Bone marrow (tissue), 2 donors: ENCODE results near the gene TPPP2.

ENCODE experiments used
- DNase-seq, 2 donors: peaks; one replicate each; lab custom pipeline; 2025; lab: John Stamatoyannopoulos, UW

Gene TPPP2

DNA sequence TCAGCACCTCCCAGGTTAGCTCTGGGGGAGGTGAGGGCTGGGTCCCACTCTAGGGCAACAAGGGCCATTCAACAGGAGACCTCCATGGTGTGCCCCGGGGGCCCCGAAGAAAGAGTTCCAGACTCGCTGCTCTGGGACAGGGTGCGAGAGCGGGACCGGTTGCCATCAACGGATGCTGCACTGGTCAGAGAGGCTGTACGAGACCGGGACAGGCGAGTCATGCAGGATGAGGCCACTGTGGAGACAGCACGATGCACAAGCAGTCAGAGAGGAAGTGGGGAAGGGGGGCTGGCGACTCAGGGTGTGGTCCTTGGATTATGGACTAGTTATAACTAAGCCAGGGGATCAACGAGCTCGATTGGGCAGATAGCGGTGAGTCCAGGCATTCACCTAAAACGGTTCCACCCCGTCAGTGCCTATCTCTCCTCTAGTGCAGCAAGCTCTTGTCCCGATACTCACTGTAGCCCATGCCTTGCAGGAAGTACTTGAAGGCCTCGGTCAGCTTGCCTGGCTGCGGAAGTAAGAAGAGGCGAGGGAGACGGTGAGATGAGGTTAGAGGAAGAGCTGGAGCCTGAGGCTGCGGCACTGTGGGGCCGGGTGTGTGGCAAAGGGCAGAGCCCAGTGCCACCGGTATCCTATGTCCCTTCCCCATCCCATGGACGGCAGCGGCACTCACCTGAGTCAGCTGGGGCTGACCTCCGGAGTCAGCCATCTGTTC, 12.3 kb upstream of the TPPP2 start:
- no peak for DNase-seq

DNA sequence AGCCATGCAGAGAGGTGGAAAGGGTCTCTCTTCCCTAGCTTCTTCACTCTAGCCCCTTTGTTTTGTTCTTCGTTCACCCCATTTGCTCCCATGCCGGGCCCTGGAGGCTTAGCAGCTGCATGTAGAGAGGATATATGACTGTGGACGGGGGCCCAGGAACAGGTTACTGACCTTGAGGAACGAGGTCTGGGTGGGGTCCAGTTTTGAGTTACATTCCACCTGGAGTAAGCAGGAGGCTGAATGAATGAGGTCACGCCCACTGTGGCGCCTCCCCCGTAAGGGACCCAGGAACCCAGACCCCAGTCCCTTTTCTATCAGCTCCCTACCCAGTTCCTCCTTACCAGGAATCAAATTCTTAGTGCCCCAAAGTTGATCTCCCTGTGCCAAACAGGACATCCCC, 11.7 kb upstream of the TPPP2 start:
- no peak for DNase-seq

DNA sequence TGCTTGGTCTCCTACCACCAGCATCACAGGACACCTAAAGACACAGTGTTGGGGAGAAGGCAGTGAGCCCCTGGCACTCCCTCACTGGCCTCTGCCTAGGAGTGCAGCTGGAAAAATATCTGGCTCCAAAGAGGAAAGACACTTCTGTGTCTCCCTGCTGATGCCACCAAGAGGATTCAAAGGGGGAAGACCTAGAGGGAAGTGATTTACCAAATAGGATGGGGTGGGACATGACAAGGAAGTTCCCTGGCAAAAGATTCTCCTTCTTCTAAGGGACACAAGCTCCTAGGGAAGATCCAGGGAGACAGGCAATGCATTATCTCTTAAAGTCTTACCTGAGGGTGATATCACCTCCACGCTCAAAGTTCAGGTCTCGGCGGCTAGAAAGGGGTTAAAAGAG, 11.2 kb upstream of the TPPP2 start:
- DNase-seq = no peak

DNA sequence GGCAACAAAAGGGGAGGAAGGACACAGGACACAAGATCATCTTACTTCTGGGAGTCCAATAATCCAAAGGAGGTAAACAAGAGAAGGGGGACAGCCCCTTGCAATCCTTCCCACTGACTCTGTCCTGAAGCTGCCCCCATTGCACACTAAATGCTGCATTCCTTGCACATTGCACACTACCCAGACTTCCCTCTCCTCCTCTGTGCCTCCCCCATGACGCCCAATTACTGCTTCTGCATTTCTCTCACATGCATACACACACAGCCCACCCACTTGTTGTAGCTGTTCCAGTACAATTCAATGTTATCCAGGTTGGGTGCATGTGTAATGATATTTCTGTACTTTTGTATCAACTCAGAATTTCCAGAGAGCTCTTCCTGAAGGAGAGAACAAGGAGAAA, 10.7 kb upstream of the TPPP2 start:
- no peak for DNase-seq

DNA sequence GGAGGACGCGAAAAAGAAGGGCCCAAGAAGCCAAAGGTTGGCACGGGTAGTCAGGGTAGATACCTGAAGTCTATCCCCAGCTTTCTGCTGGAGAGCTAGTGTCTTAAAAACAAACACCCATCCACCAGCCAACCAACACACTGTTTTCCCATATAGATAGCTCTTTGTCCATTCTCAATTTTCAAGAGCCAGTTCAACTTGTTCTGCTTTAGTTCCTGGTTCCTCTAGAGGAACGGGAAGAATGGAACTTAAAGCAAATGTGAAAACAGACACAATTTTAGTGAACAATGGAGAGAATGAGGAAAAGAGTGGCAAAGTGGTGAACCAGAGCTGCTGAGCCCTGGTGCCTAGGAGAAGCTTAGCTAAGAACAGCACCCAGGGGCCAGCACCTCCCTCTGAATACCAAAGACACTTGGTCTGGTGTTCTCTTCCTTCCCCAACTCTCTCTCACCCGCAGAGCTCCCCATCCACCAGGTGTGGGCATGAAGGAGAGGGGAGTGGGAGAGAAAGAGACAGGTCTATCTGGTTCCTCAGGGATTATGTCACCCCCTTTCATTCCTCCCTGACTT, 9.0 kb upstream of the TPPP2 start:
- no peak for DNase-seq

DNA sequence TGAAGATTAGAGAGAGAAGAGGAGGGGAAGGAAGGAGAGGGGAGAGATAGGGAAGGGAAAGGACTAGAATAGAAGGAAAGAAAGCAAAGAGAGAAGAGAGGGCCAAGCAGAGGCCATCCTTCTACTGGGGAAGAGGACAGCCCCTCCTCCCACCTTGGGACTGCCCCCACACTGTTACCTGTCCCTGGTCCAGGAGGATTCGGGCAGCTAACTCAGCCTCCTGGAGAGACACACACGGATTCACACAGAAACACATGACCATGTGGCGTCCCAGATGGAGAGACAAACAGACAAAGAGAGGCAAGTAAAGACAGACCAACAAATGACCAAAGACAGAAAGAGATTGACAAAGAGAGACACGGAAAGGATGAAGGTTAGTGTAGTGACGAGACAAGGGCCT, 7.3 kb upstream of the TPPP2 start:
- DNase-seq = no peak

DNA sequence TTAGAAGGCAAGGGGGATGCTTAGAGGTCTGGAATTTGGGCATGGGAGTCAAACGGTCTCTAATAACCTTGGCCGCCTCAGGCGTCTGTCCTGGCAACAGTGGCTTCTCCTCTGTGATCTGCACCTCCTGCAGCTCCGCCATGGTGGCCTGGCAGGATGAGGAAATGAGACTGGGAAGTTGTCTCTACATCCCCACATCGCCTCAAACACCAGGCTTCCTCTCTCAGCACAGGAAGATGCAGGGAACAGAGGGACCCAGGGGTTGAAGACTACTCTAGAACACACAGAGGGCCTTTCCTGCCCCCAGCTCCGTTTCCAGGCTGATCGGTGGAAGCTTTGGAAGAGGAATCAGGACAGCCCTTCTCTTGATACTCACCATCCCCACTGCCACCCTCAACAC, 6.8 kb upstream of the TPPP2 start:
- no peak for DNase-seq

DNA sequence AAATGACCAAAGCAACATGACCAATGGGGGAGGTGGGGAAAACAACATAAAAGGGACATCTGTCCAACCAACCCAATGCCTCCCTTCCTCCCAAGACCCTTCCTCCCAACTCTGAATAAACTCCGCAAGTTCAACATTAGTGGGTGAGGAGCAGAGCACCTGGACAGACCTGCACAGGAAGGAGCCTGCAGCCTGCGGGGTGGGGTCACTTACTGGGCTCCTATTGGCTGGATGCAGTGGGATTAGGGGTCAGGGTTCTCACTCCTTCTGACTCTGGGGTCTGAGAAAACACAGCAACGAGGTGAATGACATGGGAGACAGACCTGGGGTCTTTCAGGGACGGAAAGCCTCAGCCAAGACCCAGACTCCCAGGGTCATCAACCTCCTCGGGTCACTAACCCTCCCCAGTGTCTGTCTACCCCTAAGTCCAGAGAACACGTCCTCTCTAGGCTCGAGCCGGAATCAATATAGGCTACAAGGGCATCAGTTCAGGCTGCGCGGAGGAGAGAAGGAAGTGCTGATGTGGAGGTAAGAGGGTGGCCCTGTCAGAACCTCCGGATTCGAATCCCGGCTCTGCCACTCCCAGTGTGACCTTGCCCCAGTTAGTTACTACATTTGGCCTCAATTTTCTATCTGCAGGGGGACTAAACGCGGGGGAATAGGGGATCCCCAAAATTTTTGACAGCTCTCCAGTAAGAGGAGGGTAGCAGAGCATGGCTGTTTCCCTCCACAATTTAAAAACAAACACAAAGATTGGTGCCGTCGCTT, 6.0 kb upstream of the TPPP2 start:
- DNase-seq = no peak

DNA sequence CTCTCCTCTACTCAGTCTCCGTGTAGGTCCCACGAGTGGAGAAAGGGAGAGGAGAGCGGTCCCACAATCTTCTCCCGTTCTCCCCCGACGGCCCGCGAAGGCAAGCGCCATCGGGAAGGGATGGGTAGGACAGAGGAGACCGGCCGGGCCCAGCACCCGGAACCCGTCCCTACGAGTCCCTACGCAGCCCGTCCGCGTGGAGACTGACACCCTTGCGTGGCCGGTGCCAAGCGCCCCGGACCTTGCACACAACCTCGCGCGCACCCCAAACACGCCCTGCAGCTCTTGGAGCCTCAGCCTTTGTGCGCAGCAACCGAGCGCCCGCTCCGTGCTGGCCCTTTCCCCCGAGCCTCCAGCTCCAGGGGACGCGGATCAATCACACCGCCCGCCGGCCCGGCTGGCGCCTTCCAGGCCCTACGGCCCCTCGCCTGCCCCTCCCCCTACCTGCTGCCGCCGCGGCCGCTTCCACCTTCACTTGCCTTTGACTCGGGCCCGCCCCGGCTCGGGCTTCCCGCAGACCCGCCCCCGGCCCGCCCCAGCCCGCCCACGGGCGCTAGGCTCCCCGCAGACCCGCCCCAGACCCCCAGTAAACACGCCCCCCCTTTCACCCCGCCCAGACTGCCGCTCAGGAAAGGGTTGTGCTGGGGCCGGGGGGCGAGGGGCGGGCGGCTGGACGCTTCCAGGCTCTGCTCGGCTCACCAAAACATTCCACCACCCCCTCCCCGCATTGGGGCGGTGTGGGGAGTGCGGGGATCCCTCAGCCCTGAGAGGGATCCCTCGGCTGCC, 5.2 kb upstream of the TPPP2 start, which contains the start of gene NDRG2:
NDRG2 (minus strand) TSS at position 477 of the 786 bp plus-strand sequence. CDS start 1,746 bp downstream, outside the sequence.
- no peak for DNase-seq

DNA sequence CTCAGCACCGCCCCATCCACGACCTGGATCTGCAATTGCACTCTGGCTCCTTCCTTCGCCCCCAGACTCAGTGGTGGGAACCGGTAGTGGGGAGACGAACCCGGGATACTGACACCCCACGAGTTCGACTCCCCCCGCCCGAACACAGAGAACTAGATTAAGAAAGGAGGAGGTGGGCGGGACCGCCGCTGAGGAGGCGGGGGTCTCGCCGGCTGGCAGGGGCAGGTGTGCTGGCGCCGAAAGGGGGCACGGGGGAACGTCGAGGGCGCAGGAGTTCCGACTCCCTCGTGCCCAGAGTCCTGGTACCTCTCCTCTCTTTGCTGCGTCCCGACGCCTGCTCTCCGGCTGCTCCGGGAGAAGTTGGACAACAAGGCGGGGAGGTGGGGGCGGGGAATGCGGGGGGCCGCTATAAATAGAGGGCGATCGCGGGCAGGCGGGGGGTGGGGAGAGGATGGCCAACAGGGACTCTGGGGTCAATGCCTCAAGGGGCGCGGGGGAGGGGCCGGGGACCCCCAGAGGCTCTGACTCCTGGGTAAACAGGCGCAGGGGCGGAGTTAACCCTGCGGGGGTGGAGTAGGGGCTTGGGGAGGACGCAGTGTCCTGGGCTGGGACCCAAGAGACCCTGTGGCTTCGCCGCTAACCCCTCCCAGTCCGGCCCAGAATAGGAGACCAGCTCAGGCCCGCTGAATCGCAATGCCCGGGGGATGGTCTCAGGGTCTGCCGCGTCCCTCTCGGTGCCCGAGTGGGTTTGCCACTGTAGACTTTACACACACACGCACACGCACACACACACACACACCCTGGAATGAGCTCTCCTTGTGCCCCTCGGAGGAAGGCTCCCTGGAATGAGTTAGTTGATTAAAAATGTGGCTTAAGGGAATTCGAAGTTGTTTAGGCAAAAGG, 4.4 kb upstream of the TPPP2 start:
- DNase-seq = no peak

DNA sequence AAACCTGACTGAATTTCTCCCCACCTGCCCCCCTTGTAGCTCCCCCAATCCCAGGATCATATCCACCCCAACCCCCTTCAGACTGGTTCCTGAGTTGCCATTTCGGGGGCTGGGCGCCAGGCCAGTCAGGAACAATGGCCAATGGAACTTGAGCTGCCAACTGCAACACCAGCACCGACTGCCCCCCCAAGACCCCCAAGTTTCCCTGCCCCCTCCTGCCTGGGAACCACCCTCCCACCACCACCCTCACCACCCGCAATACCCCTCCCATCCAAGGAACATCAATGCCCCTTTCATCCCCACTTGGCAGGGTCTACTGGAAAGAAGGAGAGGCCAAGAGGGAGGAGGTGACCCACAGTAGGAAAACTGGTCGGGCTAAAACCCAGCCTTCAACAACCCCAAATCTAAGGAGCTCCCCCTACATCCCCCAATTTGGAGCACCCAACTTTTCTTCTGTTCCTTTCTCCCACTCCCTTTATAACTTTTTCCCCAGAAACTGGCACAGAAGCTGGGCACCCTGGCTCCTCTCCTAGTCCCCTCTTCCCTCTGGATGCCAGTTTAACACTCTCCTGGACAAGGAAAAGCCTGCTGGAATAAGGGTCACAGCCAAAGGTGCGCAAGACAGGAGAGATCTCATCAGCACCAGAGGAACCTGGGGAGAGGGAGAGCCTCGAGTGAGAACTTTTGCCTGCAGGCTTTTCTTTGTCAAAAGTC, 3.6 kb upstream of the TPPP2 start:
- no peak for DNase-seq

DNA sequence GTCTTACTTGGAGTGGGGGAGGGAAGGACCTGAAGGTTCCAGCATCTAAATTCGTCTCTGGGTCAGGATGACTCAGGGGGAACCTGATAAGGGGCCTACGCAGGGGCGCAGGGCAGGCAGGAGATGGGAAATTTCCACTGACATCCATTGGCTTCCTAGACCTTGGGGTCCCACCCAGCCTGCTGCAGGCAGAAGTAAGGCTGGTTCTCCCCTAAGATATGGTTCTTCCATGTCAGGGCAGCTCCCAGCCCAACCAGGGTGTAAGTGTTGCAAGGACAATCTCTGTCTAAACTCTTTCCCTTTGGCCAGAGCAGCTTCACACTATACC, 3.1 kb upstream of the TPPP2 start:
- DNase-seq = no peak

DNA sequence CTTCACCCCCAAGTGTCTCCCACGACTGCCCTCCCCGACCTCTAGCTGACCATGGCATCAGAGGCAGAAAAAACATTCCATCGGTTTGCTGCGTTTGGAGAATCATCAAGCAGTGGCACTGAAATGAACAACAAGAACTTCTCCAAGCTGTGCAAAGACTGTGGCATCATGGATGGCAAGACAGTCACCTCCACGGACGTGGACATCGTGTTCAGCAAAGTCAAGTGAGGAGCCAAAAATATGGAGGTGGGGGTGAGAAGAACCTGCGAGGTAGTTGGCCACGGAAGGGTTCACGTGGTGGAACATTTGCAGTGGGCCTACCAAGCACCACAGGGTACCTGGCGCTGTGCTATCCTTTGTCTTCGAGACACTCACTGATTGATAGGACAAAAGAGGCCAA, 514 bp downstream of the TPPP2 start:
- no peak for DNase-seq

DNA sequence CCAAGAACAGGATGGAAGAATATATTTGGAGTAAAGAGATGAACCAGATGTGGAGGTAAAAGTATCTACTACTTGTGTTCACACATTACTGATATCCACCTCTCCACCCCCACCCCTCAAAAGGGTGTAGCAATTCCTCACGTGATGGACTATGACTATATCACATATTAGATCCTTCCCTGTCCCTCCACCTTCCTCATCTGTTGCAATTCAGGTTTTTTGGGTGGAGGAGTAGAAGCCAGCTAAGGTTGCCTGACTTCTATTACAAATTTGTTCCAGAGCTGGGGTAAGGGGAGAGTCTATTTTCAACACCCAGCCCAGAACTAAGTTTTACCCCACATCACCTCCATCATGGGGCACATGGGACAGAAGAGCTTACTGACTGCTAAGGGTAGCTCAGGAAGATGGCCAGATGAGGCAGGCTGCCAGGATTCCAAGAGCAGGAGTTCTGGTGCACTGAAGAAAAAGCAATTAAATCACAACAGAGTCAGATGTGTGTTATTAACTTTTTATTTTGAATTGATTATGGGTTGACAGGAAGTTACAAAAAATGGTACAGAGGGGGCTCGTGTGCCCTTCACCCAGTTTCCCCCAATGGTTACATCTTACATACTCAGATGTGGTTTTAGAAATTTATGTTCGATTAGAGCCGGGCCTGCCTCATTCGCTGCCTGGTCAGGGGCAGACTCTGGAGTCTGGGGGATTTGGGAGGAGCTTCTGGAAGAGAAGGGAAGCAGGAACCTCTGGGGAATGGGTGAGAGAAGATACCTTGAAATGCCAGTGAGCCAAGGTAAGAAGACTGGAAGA, 2.5 kb downstream of the TPPP2 start:
- no peak for DNase-seq

DNA sequence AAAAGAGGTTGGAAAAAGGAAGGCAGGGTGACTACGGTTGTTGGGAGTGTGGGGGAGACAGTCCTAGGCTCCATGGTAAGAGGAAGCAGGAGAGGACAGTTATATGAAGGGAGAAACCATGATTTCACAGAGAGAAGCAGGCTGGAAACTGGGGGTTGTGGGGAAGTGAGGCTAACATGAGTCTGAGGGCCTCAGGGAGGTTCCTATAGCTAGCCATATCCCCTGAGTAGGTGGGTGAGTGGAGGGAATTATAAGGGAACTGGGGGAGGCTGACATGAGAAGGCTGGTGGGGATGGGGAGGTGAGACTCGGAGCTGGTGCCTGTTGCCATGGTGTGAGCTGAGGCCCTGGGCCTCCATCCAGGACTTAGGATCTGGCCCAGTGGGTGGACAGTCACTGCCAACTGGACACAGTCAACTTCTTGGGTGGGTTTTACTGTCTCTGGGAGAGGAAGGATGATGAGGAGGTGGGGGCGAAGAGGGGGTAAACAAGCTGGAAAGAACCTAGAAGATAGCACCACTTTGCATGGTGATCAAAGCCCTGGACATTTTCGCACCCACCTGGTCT, 3.2 kb downstream of the TPPP2 start:
- no peak for DNase-seq

DNA sequence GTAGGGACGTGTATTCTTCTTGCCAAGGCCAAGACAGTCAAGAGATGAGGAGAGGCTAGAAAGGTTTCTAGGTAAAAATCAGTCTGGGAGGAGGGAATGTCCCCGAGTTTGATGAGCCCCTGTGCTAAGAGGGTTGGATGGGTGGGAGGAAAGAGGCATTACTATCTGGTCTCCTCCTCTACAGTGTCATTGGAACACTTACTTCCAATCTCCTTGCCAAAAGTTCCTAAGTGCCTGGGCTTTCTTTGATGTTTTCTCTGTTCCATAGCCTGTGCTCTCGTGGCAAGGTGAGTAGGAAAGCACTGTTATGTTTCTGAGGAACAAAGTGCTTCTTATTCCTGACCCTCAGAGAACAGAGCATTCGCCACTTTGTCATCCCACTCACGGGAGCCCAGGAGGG, 4.7 kb downstream of the TPPP2 start, which contains the start of gene RNASE13:
RNASE13 (minus strand) TSS at position 101 of the 400 bp plus-strand sequence. CDS start 519 bp downstream, outside the sequence.
- no peak for DNase-seq

DNA sequence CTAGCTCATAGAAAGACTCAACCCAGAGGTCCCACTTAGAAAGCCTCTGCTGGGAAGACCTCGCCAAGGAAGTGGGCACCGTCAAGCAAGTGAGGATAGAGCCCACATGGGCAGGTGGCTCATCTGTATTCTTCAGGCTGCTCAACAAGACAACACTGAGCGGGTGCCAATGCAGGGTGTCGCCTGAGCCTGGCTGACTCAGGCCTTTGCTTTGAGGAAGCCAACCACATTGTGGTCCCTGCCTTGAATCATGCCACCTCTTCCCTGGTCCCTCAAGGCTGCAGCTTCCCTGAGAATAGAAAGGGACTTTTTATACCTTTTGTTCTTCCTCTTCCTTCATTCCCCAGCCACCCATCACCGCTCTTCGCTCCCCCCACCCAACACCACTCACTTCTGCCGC, 6.7 kb downstream of the TPPP2 start:
- DNase-seq = no peak

DNA sequence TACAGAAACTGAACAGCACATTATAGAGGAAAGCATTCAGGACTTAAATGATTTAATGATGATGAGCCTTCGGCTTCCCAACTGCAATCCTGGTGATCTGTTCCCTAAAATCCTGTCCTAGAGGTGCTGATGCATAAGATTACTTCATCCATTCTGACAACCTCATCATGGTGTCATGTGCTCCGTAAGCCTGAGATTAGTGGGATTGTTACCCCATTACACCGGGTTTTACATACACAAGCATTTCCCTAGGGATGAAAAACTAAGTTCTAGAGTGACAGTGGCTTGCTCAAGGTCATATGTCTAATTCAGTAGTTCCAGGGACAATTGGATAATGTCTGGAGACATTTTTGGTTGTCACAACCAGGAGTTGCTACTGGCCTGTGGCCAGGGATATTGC, 7.1 kb downstream of the TPPP2 start:
- DNase-seq = no peak
